Measurements from ENCODE around the gene EIF2B1. TPM values are rescaled to one million over a fixed set of nuclear protein-coding genes. Genes with fewer than 3 reads are reported as not detected.

EIF2B1 gene
- polyA plus RNA-seq, 1 of the 3 experiments (the other 2 are of a cell fraction), result 90.5 TPM

DNA sequence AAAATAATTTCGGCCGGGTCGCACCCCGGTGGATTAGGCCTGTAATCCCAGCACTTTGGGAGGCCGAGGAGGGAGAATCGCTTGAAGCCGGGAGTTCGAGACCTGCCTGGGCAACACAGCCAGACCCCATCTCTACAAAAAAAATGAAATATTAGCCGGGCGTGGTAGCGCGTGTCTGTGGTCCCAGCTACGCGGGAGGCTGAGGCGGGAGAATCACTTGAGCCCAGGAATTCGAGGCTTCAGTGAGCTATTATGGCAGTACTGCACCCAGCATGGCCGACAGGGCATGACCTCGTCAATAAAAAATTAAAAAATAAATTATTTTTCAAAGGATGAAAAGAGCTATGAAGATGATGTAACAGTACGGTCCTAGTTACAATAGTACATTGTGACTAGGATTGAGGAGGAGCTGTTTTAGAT, 666 bp upstream of the EIF2B1 start (continued):
- no peak for TF ChIP-seq MEF2A (IDR thresholded peaks at IDR 0.05; ENCODE audit: borderline replicate concordance, low read depth)

DNA sequence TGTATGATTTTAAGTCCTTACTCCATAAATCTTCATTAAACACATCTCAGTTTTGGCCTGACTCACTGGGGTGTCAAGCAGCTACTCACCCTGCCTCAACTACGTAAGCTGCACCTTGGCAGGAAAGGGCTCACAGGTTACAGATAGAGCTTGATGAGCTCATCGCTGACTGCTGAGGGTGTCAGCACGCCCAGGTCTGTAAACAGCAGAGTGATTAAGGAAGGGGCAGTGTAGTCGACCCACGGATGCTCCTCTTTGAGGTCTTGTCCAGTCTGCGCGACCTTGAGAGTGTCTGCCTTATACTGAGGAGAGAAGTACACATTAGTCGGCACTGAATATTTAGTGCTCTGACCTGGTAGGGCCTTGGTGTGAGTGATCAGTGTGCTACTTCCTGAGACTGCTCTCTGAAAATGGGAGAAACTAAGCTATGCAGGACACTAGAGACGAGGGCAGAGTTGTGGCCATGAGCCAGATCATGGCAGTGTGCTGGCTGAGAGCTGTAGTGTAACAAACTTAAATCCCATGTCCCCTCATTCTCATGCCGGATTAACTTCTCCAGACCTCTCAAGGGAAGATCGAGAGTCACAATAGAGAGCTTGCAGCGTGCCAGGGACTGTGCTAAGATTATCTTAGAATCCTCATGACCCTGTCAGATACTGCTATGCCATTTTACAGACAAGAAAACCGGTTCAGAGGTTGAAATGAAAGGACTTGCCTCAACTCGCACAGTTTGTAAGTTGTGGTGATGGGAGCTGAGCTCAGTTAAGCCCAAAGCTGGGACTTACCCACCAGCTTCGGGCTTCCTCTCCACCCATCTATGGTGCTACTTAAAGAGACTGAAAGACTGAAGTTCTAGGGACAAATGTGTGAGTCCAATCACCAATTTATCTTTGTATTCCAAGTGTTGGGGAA, 11.6 kb downstream of the EIF2B1 start:
- Histone ChIP-seq H3K36me3 (replicated peaks in 1 of 2; ENCODE audit: control insufficient read depth in 1 of 2, insufficient read depth in 2 of 2, low read length in 1 of 2) (peaks cover 68% of the 10 kb centered on the region in 2 experiments), H3K79me2 (ENCODE audit: insufficient read depth) (no peaks in the 10 kb centered on the region), H3K4me3 (ENCODE audit: low read depth in 2 of 2, low read length in 1 of 2) (no peak overlapping the region), H4K20me1 (ENCODE audit: insufficient read depth) (no peaks in the 10 kb centered on the region), H3K27me3 (ENCODE audit: insufficient read depth) (no peaks in the 10 kb centered on the region), H3K9ac (no peak overlapping the region), H3K27ac (ENCODE audit: low read depth in 2 of 2, low read length in 1 of 2) (no peak overlapping the region), H3F3A (replicated peaks; ENCODE audit: insufficient read depth) (peaks cover 44% of the 10 kb centered on the region), H3K9me3 (no peaks in the 10 kb centered on the region), H3K4me1 (ENCODE audit: control insufficient read depth in 1 of 2, insufficient read depth in 2 of 2, low read depth in 1 of 2, low read length in 1 of 2) (no peaks in the 10 kb centered on the region), H3K9me2 (no peaks in the 10 kb centered on the region), H3K4me2 (no peak overlapping the region), H2AFZ (ENCODE audit: low read depth) (no peak overlapping the region)
- 91% methylated on average over 15 of the region's 15 CpGs for WGBS (ENCODE audit: low lambda C conversion rate)
- ChIA-PET POLR2A (interaction anchor here (0.6 to 1.0 kb wide), 3 partner anchors 20 to 353 kb away, joined by 3 to 4 read pairs (median 3); partner anchors contain the start of gene DDX55), CTCF (no interaction called here)
- TF ChIP-seq, protein P1, sequence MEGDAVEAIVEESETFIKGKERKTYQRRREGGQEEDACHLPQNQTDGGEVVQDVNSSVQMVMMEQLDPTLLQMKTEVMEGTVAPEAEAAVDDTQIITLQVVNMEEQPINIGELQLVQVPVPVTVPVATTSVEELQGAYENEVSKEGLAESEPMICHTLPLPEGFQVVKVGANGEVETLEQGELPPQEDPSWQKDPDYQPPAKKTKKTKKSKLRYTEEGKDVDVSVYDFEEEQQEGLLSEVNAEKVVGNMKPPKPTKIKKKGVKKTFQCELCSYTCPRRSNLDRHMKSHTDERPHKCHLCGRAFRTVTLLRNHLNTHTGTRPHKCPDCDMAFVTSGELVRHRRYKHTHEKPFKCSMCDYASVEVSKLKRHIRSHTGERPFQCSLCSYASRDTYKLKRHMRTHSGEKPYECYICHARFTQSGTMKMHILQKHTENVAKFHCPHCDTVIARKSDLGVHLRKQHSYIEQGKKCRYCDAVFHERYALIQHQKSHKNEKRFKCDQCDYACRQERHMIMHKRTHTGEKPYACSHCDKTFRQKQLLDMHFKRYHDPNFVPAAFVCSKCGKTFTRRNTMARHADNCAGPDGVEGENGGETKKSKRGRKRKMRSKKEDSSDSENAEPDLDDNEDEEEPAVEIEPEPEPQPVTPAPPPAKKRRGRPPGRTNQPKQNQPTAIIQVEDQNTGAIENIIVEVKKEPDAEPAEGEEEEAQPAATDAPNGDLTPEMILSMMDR (IDR thresholded peaks at IDR 0.05), result no peak
- no peak for TF ChIP-seq SIN3A (IDR thresholded peaks at IDR 0.05; ENCODE audit: borderline replicate concordance, low read depth, low read length)
- TF ChIP-seq FOXM1 (IDR thresholded peaks at IDR 0.05; ENCODE audit: low read depth), result no peak
- TF ChIP-seq, protein P2, sequence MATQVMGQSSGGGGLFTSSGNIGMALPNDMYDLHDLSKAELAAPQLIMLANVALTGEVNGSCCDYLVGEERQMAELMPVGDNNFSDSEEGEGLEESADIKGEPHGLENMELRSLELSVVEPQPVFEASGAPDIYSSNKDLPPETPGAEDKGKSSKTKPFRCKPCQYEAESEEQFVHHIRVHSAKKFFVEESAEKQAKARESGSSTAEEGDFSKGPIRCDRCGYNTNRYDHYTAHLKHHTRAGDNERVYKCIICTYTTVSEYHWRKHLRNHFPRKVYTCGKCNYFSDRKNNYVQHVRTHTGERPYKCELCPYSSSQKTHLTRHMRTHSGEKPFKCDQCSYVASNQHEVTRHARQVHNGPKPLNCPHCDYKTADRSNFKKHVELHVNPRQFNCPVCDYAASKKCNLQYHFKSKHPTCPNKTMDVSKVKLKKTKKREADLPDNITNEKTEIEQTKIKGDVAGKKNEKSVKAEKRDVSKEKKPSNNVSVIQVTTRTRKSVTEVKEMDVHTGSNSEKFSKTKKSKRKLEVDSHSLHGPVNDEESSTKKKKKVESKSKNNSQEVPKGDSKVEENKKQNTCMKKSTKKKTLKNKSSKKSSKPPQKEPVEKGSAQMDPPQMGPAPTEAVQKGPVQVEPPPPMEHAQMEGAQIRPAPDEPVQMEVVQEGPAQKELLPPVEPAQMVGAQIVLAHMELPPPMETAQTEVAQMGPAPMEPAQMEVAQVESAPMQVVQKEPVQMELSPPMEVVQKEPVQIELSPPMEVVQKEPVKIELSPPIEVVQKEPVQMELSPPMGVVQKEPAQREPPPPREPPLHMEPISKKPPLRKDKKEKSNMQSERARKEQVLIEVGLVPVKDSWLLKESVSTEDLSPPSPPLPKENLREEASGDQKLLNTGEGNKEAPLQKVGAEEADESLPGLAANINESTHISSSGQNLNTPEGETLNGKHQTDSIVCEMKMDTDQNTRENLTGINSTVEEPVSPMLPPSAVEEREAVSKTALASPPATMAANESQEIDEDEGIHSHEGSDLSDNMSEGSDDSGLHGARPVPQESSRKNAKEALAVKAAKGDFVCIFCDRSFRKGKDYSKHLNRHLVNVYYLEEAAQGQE (IDR thresholded peaks at IDR 0.05; ENCODE audit: low read depth, low read length), result no peak
- TF ChIP-seq, protein P3, sequence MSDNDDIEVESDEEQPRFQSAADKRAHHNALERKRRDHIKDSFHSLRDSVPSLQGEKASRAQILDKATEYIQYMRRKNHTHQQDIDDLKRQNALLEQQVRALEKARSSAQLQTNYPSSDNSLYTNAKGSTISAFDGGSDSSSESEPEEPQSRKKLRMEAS (IDR thresholded peaks at IDR 0.05; ENCODE audit: low read depth), result no peak
- TF ChIP-seq NFIC (IDR thresholded peaks at IDR 0.05; ENCODE audit: borderline replicate concordance), result no peak
- TF ChIP-seq RFX5 (IDR thresholded peaks at IDR 0.05; ENCODE audit: low read length), result no peak
- no peak for TF ChIP-seq JUND (IDR thresholded peaks at IDR 0.05)
- no peak for TF ChIP-seq FOXJ3 (CRISPR knock-in tag; IDR thresholded peaks at IDR 0.05)
- TF ChIP-seq RAD21 (IDR thresholded peaks at IDR 0.05; ENCODE audit: low read length), result no peak
- TF ChIP-seq, protein P4, sequence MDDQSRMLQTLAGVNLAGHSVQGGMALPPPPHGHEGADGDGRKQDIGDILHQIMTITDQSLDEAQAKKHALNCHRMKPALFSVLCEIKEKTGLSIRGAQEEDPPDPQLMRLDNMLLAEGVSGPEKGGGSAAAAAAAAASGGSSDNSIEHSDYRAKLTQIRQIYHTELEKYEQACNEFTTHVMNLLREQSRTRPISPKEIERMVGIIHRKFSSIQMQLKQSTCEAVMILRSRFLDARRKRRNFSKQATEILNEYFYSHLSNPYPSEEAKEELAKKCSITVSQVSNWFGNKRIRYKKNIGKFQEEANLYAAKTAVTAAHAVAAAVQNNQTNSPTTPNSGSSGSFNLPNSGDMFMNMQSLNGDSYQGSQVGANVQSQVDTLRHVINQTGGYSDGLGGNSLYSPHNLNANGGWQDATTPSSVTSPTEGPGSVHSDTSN (IDR thresholded peaks at IDR 0.05), result no peak
- no peak for TF ChIP-seq FOSL2 (IDR thresholded peaks at IDR 0.05; ENCODE audit: borderline replicate concordance, low read depth)
- TF ChIP-seq, protein P5, sequence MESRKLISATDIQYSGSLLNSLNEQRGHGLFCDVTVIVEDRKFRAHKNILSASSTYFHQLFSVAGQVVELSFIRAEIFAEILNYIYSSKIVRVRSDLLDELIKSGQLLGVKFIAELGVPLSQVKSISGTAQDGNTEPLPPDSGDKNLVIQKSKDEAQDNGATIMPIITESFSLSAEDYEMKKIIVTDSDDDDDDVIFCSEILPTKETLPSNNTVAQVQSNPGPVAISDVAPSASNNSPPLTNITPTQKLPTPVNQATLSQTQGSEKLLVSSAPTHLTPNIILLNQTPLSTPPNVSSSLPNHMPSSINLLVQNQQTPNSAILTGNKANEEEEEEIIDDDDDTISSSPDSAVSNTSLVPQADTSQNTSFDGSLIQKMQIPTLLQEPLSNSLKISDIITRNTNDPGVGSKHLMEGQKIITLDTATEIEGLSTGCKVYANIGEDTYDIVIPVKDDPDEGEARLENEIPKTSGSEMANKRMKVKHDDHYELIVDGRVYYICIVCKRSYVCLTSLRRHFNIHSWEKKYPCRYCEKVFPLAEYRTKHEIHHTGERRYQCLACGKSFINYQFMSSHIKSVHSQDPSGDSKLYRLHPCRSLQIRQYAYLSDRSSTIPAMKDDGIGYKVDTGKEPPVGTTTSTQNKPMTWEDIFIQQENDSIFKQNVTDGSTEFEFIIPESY (IDR thresholded peaks at IDR 0.05; ENCODE audit: borderline replicate concordance, low read depth), result no peak
- TF ChIP-seq EZH2phosphoT487 (IDR thresholded peaks at IDR 0.05; ENCODE audit: borderline replicate concordance, low read depth), result no peak
- TF ChIP-seq TCF12 (IDR thresholded peaks at IDR 0.05), result no peak
- no peak for TF ChIP-seq YY1 (IDR thresholded peaks at IDR 0.05; ENCODE audit: low read depth)
- no peak for TF ChIP-seq NRF1 (IDR thresholded peaks at IDR 0.05; ENCODE audit: low read depth, low read length)
- TF ChIP-seq TEAD4 (IDR thresholded peaks at IDR 0.05; ENCODE audit: borderline replicate concordance, insufficient read depth), result no peak
- DNase-seq, result no peak
